Measurements from ENCODE around the gene COX19.
"Not testable (repeated sequence)": the region's sequence is repeated elsewhere in the genome, so short reads cannot be mapped to it uniquely, and the experiment has no call there.

The COX19 gene

GRCh38 chr7:944744-945143, 30.6 kb downstream of the COX19 start:
- DNase-seq (ENCODE audit: low read depth), result no peak

GRCh38 chr7:943793-944192, 31.6 kb downstream of the COX19 start:
- not testable (repeated sequence) for DNase-seq (ENCODE audit: low read depth)

GRCh38 chr7:940599-941408, 34.5 kb downstream of the COX19 start:
- DNase-seq (ENCODE audit: low read depth), result no peak

GRCh38 chr7:939843-940242, 35.5 kb downstream of the COX19 start:
- DNase-seq (ENCODE audit: low read depth), result no peak

- no peak for DNase-seq (ENCODE audit: low read depth)
Observed at GRCh38 chr7:938546-939185, 36.7 kb downstream of the COX19 start.

DNA sequence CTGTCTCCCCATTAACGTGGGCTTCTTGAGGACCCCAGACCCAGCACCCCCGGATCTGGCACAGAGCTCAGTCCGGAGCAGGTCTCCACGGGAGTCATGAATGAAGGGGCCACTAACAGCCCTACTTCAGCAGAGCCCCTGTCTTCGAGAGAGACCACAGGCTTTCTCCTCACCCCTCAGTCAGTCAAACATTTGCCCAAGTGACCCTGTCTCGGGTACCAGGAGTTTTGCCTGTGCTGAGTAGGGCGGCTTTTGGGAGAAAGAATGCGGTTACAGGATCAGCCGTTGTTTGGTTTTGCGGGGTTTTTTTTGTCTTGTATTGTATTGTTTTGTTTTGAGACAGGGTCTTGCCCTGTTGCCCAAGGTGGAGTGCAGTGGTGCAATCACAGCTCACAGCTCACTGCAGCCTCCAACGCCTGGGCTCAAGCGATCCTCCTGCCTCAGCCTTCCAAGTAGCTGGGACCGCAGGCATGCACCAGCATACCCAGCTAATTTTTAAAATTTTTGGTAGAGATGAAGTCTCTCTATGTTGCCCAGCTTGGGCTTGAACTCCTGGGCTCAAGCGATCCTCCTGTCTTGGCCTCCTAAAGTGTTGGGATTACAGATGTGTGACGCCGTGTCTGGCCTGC, 37.4 kb downstream of the COX19 start:
- DNase-seq (ENCODE audit: low read depth), result no peak

- DNase-seq (ENCODE audit: low read depth), result no peak
Observed at GRCh38 chr7:936386-937054, 38.8 kb downstream of the COX19 start.

DNA sequence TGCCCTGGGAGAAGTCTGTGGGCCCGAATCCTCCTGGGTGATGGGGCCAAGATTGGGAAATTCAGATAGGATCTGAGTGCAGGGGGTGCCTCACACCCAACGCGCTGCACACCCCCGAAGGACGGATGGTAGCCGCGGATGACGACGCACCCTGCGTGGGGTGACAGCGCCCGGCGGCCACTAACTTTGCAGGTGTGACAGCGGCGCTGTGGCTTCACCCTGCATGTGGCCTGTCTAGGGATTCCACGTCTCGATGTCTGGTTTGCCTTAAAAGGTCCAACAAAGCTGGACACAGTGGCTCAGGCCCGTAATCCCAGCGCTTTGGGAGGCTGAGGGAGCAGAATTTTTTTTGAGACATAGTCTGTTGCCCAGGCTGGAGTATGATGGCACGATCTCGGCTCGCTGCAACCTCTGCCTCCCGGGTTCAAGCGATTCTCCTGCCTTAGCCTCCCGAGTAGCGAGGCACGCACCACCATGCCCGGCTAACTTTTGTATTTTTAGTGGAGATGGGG, 39.4 kb downstream of the COX19 start:
- DNase-seq (ENCODE audit: low read depth), result no peak

DNA sequence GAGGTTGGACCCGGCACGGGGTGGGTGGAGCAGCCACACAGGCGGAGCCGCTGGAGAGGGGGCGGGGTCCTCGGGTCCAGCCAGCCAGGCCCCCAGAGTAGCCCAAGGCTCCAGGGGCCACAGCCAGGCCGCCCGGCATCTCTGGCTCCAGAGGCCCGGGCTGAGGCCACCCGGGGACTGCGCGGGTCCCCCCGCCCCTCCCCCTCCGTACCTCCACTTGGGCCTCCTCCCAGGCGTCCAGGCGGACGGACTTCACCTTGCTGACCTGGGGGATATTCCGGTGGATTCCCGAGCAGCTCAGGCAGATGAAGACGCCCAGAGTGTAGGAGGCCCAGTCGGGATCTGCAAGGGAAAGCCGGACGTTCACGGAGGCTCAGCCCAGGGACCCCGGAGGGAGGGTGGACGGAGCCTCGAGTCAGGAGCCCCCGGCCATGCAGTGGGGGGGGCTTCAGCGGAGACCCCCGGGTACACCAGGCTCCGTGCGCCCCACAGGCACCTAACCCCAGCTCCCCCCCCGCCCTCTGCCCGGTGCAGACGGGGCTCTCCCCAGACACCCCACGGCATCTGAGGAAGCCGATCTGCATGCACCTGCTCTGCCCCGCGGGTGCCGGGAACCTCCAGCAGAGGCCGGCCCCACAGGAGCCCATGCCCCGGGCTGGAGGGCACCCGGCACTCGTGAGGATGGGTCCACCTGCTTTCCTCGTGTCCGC, 40.0 kb downstream of the COX19 start:
- no peak for DNase-seq (ENCODE audit: low read depth)

DNA sequence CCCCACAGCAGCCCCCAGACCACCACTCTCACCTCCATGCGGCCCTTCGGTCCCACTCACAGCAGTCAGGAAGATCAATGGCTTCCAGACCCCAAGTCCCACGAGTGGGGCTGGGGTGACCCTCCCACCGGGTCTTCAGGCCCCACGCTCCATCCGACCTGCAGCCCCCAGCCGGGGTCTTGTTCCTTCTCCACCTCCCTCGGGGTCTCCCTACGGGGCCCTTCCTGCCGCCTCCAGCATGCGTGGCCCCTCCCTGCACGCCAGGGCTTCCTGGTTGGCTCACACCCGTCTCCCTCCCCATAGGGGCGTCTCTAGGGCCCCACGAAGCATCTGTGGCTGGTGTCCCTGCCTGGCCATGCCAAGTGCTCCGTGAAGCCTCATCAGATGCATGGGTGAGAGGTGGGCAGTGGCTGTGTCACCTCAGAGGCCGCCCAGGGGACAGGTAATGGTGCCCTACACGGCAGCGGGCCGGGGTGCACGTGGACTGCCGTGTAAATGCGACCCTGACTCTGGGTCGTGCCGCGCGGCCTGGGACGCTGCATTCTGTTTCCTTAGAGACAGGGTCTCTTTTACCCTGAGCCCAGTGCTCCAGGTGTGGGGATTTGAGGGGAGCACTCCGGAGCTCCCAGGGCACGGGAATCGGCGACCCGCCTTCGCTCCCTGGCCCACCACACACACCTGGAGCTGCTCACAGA, 40.7 kb downstream of the COX19 start:
- DNase-seq (ENCODE audit: low read depth), result no peak

DNA sequence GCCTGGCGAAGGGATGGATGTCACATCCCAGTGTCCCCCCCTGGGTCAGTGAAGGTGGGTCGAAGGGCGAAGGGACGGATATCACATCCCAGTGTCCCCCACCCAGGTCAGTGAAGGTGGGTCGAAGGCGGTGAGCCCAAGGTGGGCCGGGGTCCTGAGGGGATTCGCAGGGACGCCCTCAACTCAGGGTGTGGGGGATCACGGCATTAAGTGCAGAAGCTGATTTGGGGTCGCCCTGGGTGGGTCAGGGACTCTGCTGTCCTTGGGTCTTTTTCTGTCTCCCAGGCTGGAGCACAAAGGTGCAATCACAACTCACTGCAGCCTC, 42.7 kb downstream of the COX19 start:
- DNase-seq (ENCODE audit: low read depth), result no peak

- DNase-seq (ENCODE audit: low read depth), result no peak
Observed at GRCh38 chr7:931871-932650, 43.3 kb downstream of the COX19 start.

- DNase-seq (ENCODE audit: low read depth), result no peak
Observed at GRCh38 chr7:930975-931758, 44.2 kb downstream of the COX19 start.

- no peak for DNase-seq (ENCODE audit: low read depth)
Observed at GRCh38 chr7:929311-929711, 46.0 kb downstream of the COX19 start.

DNA sequence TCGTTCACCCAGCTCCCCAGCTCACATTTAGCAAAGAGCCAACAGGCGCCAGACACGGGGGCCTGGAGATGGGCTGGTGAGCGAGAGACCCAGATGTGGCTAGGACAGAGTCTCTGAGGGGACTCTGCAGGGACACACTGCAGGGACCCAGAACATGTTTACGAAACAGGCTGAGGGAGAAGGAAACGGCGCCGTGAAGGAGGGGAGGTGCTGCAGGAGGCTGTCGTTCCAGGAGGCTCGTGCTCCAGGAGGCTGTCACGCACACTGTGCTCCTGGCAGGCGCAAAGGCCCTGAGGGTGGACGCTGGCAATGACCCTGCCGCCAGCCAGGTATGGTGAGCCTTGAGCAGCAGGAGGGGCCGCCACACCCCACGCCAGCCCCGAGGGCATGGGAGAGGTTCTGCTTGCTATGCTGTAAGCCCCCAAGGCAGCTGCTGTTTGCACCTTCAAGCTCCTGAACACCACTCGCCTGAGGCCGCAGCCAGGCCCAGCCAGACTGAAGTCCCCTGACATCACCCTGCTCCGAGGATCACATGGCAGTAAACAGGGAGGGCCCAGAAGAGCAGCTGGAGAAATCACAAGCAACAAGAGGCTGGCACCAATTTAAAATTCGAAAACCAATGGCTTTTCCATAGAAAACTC, 48.2 kb downstream of the COX19 start:
- no peak for DNase-seq (ENCODE audit: low read depth)

GRCh38 chr7:926061-927030, 49.0 kb downstream of the COX19 start:
- DNase-seq (ENCODE audit: low read depth), result no peak

GRCh38 chr7:925601-926000, 49.7 kb downstream of the COX19 start:
- no peak for DNase-seq (ENCODE audit: low read depth)

Measured in CMK (cell line).